Skeletal muscle cell (primary cell): ENCODE measurements around the gene NCF4.

Source experiments
- DNase-seq: peaks from one replicate; pipeline ENCODE4 v3.0.0-alpha.2; 2010; ENCODE audit warnings: low read depth
- H3K4me3 ChIP-seq: 2 replicates; pipeline ENCODE4 v1.5.1; 2011; ENCODE audit warnings: low read depth, mild to moderate bottlenecking, control low read depth, low read length, moderate library complexity

Gene NCF4

DNA sequence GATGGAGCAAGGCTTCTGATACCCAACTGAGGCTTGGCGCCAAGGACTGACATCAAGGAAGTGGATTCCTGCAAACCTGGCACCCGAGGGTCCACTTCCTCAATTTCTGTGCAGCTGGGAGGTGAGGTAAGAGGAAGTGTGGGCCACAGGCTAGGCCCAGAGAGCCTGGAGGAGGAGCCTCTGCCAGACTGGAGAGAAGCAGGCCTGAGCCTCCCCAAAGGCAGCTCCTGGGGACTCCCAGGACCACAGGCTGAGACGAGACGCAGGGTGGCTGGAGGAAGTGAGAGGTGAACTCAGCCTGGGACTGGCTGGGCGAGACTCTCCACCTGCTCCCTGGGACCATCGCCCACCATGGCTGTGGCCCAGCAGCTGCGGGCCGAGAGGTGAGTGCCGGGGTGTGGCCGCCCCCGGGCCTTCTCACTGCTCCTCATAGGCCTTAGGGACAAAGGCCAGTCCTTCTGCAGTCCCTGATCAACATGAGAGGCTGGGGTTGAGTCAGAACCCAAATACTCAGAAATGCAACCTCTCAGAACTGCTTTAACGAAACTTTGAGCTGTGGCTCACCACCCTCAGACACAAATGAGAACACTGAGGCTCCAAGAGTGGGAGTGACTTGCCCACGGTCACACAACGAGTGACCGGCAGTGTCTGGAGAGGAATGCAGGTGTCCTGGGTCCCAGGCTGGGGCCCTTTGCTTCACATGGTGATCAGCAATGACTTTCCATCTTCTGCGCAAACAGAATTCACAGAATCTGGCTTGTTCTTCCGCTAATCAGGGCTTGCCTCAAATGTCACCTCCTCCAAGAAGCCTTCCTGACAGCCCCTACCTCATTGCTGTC, at the start of gene NCF4:
Gene NCF4, plus strand, starts transcription at position 186 of the 839 bp plus-strand sequence. Its CDS starts 166 bp downstream, at position 352.
- H3K4me3 ChIP-seq = no peak within 1 kb of the TSS
- no peak for DNase-seq

DNA sequence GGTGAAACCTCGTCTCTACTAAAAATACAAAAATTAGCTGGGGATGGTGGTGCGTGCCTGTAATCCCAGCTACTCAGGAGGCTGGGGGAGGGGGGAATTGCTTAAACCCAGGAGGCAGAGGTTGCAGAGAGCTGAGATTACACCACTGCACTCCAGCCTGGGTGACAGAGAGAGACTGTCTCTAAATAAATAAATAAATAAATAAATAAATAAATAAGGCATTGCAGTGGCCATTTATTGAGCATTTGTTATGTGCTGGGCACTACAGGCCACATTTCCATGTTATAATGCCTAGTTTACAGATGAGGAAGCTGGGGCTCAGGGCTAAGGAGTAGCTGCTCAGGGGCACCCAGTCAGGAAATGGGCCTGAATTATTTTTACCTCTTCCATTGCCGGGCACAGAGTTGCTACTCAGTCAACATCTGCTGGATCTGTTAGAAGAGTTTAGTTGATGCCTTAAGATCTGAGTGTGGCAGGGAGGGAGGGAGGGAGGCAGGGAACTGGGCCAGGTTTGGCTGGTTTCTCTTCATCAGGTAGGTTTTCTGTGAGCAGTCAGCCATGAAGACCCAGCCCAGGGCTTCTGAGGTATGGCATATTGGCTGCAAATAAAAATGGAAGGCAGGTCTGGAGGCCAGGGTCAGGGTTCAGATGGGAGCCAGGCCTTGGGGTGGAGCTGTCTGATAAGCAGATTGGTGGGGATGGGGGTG, 49.6 kb upstream of the NCF4 start:
- H3K4me3 ChIP-seq = no peak overlapping the region
- no peak for DNase-seq

DNA sequence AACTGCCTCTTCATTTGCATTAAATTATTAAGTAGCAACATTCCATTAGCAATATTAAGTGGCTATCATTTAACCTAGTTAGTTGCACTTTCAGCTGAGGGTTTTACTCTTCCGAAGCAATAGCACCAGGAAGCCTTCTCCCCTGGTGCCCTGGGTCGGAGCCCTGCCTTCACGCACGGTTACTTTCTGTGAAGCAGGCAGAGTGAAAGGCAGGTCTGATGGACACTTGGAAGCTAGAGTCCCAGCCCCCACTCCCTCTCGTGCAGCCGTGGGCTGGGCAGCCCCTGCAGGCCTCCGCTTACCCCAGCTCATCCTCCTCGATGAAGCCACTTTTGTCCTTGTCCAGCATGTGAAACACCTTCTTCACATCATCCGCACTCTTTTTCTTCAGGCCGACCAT, 46.0 kb upstream of the NCF4 start:
- DNase-seq = no peak
- H3K4me3 ChIP-seq = no peak overlapping the region

DNA sequence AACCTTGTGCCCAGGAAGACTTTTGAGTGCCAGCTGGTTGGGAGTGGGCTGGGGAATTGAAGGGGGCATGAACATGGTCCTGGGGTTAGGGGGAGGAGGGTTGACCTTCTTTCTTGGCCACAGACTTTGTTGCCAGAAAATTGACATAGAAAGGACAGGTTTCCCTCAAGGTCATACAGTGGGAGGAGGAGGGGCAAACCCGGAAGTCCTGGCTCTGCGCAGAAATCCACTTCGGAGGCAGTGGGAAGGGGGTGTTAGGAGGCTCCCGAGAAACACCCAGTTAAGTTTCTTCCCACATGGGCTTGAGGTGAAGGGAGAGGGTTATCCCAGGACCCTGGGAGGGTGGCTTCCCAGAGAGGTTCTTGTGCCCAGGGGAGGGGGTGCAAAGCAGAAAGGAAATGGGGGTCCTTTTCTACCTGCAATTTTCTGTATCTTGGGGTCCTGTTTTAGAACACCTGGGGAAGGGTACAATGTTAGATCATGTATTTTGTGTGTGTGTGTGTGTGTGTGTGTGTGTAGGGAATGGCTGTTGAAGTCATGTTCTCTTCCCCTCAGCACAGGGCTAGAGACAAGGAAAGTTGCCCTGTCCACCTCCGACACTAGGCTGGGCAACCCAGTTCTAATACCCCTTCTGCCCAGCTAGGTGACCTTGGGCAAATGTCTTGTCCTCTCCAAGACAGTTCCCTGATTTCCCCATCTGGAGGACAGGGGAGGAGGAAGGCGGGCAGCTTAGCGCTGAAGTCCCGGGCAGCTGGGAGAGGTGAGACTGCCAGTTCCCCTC, 45.1 kb upstream of the NCF4 start:
- DNase-seq = no peak
- no peak overlapping the region for H3K4me3 ChIP-seq

DNA sequence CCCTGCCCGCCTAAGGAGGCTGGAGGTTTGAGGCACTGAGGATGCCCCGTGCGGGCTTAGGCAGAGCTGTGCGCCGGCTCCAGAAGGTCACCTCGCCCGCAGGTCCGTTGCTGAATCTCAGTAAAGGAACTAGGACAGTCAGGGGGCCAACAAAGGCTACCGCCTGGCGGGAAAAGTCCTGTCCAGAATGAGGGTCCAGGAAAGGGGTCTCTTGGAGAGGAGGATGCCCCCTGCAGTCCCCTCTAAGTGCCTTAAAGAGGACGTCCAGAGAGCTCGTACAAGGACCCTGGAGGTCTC, 44.5 kb upstream of the NCF4 start:
- no peak overlapping the region for H3K4me3 ChIP-seq
- no peak for DNase-seq

DNA sequence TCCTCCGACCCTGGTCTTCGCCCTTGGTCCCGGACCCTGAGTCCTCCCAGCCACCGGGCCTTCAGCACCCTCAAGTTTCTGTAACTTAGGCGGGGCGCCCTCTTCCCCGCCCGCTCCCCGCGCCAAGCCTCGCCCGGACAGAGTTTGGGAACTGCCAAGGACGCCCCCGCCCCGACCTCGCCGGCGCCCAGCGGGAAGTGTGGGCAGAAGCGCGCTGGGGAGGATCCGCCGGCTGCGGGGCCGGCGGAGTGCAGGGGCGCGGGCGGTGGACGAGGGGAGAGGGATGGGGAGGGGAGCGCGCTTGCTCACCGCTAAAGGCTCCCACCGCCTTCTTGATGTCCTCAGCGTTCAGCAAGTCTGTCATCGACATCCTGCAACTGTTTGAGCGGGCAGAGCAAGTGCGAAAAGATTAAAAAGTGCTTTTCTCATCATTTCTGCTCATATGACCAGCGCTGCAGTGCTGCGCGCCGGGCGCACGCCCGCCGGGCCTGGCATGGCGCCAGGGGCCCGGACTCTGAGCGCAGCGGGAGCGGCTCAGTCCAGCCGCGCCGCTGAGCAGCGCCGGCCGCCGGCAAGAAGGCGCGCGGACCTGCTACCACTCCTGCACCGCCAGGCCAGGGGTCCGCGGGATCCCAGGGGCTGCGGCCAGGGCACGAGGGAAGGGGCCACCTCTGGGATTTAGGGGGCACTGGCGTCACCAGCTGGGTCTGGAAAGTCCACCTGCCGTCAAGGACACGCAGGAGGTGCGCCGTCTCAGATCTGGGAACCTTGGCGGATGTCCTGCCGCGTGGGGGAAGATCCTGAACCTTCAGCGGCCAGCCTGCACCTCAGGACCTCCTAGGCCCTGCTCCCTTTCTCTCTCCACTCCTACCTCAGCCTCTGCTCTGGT, 43.9 kb upstream of the NCF4 start, which contains the start of gene PVALB:
Gene PVALB, minus strand, starts transcription at position 400 of the 889 bp plus-strand sequence. Its CDS starts 30 bp downstream, at position 370.
- DNase-seq = no peak
- peak within 1 kb of the TSS; percentile 18 for H3K4me3 ChIP-seq

DNA sequence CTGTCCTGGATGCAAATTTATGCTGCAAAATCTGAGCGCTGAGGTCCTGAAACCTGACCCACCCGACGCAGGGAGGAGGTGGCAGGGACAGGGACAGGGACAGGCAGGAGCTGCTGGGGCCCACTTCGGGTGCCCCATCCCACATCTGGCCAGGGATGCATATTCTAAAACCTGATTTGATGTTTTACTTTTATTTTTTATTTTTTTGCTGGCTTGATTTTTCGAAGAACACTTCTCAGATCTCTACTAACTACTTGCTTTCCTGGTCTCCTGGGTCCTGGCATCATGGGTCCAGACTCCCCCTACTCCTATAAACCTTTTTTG, 43.3 kb upstream of the NCF4 start:
- no peak overlapping the region for H3K4me3 ChIP-seq
- no peak for DNase-seq

DNA sequence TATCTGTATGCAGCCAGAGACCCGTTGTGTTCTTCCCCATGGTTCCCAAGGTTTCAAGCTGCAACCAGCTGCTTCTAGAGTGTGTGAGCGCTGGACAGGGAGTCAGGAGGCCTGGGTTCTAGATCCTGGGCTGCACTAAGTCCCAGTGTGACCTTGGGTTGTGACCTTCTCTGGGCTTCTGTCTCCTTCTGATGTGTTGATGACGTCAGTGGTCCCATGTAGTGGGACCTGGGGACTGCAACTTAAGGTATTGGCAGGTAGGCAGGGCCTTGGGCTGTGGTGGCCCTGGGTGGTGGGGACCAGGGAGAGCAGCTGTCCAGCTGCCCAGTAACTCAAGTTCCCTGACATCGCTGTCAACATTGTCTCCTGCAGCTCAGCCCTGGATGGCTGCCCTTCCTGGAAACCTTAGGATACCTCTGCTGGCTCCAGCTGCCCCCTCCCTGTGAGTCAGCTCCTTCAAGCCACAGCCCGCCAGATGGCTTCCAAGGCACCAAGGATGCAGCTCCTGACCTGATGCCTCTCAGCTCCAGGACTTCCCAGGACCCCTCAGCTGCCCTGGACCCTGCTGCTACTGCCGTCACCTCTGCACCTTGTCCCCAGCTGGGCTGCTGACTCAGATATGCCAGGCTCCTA, 42.7 kb upstream of the NCF4 start:
- DNase-seq = no peak
- no peak overlapping the region for H3K4me3 ChIP-seq

DNA sequence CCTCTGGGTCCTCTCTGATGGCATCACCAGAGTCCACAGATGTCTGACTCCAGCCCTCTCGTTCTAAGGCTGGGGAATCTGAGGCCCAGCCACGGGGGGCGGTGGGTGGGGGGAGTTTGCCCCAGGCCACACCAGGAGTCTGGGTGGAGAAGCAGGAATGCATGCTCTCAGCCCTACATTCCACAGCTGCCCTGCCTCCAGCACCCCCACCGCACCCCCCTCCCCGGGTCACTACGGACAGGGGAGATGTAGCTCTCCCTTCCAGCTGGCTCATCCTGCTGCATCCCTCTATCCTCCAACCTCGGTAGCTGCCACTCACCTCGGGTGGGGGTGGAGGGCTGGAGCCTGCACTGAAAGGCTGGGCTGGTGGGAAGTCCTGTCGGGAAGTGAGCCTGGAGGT, 41.7 kb upstream of the NCF4 start:
- no peak overlapping the region for H3K4me3 ChIP-seq
- no peak for DNase-seq

DNA sequence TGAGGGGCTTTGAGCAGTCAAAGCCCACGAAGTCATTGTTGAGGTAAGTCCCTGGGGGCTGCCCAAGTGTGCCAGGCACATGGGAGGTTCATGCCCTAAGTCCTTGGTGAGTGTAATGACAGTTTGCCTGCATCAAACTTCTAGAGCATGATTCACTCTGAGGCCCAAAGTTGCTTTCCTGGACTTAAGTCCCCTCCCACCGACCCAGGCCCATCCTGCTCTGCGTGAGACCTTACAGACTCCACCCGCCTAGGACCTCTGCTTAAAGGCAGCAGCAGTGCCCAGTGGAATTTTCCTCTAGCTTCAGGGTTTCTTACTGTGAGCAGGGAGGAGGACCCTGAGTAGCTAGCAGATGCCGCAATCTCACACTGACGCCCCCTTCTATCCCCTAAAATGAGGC, 38.2 kb upstream of the NCF4 start:
- no peak for DNase-seq
- H3K4me3 ChIP-seq = no peak overlapping the region

DNA sequence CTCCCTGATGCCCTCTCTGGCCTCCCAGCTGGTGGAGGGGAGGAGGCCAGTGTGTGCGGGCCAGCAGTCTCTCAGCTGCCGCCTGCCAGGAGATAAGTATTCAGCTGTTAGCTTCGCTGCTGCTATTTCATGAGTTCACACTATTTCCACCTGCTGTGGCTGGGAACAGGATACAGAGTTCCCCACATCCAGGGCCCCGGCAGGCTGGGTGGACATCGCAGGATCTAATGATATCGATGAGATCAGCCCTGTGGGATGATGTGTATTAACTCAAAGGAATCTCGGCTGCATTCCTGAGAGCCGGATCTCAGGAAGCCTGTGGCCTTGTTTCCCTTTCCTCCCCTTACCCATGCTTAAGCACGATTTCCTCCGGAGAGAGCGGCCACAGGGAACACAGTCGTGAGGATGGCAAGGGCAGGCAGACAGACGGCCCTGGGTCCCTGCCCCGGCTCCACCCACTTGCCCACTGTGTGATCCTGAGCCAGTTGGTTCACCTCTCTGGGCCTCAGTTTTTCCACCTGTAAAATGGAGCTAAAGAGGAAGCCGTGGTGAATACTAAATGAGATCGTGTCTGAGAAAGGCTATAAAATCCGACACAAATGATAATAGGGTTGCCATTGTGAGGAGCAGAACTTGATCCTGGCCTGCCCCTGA, 37.5 kb upstream of the NCF4 start:
- H3K4me3 ChIP-seq = no peak overlapping the region
- DNase-seq = peak; percentile 22

DNA sequence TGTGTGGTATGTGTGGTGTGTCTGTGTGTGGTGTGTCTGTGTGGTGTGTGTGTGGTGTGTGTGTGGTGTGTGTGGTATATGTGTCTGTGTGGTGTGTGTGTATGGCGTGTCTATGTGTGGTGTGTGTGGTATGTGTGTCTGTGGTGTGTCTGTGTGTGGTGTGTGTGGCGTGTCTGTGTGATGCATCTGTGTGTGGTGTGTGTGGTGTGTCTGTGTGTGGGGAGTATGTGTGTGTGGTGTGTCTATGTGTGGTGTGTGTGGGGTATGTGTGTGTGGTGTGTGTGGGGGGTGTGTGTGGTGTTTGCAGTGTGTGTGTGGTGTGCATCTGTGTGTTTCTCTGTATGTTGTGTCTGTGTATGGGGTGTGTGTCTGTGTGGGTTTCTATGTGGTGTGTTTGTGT, 36.2 kb upstream of the NCF4 start:
- no peak for DNase-seq
- H3K4me3 ChIP-seq = no peak overlapping the region

DNA sequence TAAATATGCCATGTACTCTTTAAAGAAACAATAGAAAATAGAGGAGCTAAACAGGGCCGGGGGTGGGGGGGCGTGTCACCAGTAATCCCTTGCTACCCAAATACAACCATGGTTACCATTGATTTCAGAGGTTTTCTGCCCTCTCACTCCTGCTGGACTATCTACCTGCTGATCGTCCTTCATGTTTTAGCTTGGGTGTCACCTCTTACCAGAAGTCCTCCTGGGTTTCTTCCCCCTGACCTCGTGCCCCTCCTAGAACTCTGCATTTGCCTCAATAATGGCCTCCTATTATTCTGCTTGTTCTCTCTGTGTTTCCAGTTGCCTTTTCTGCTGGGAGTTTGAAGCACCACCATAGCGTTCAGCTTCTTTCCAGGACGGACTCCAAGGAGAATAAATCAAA, 34.5 kb upstream of the NCF4 start:
- no peak overlapping the region for H3K4me3 ChIP-seq
- DNase-seq = no peak

DNA sequence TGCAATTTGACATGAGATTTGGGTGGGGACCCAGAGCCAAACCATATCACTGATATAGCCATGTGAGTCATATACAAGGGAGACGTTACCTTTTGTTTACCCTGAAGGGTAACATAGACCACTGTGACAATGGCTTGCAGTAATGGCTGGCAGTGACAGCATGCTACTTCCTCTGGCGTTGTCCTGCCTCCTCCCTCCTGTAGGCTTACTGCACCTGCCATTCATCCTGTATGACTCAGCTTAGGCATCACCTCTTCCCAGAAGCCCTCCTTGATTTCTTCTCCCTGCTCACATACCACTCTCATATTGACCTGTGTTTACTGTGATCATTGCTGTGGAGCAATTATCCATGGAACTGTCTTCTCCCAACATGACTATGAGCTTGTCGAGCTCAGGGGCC, 32.0 kb upstream of the NCF4 start:
- no peak overlapping the region for H3K4me3 ChIP-seq
- DNase-seq = no peak

DNA sequence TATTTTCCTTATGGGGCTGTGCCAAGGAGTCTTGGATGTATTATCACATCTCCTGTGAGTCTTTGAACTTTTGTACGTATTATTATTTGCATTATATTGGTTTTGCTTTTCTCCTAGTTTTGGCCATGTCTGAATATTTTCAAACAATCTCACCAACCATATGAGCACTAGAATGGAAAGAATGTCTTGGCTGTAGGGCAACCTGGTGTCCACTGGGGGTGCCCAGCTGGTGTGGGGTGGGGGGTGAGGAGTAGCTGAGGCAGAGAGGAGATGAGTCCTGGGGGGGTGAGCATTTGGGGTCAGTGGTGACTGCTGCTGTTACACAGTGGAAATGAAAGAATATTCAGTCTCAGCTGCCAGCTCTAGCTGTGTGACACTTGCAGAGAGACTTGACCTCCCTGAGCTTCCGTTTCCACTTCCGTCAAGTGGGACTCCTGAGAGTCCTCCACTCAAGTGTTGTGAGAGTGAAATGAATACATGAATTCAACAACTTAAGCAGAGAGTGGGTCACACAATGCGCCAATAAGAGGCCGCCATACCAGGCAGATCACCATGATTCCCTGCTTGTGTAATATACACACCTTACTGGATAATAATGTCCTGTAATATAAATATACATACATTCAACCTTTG, 31.3 kb upstream of the NCF4 start:
- DNase-seq = no peak

DNA sequence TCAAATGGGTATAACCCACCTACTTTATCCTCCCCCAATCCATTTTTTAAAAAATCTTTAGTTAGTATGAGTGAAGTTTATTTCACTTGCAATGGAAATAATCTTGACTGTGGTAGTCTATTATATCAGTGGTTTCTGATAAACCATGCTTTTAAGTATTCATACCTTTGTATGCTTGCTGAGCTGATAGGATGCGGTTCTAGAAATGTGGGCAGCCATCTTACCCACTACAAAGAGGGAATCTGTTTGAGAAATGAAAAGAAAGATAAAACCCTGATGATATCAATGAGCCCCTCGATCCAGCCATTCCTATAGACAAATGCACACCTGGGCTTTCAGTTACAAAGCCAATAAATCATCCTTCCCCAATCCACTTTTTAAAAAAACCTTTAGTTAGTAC, 30.2 kb upstream of the NCF4 start:
- no peak overlapping the region for H3K4me3 ChIP-seq
- DNase-seq = no peak

More for the DNA sequence above, 31.3 kb upstream of the NCF4 start:
- no peak overlapping the region for H3K4me3 ChIP-seq

DNA sequence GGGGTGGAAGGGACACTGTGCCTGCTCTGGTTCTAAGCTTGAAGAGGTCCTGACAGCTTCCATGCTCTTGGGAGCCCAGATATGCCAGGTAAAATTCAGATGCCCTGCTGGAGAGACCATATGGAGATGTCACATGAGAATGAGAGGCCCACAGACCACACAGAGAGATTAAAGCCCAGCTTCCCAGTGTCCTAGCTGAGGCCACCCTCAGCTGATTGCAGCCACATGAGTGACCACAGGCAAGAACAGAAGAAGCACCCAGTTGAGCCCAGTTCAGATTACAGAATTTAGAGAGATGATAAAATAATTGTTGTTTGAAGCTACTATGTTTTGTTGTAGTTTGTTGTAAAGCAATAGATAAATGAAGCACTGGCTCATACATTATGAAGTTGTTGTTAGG, 29.6 kb upstream of the NCF4 start:
- no peak for DNase-seq
- no peak overlapping the region for H3K4me3 ChIP-seq

DNA sequence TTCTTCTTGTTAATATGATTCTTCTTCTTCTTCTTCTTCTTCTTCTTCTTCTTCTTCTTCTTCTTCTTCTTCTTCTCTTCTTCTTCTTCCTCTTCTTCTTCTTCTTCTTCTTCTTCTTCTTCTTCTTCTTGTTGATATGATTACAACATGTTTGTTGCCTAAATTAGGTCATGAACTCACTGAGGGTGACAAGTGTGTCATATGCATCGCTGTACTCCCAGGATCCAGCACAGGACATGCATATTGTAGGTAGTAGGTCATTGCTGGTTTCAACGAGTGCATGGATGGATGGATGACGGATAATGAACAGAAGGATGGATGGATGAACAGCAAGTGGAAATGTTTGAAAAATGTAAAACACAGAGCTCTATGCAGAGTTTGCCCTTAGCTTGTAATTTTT, 29.1 kb upstream of the NCF4 start:
- DNase-seq = no peak
- H3K4me3 ChIP-seq = no peak overlapping the region
